HepG2 (cell line): ENCODE data around the gene SLC20A1. TPM values are rescaled to one million over a fixed set of nuclear protein-coding genes. Genes with fewer than 3 reads are reported as not detected.

Experiments used
- ATAC-seq: fragments of 200-7000 bp; cut with Tn5 transposase; 3 replicates; pipeline ENCODE4 v1.9.1; 2020; ENCODE audit warnings: mild to moderate bottlenecking, moderate library complexity
- BruUV-seq: library from RNA; stranded (reverse); fragments of 400-500 nt; replicated peaks from 2 replicates; lab custom pipeline; 2021; lab: Mats Ljungman, UMichigan
- CTCF ChIA-PET: fragments of 300-600 bp; formaldehyde crosslinking; extraction: SDS; loops from one replicate; lab custom pipeline; 2021; ENCODE audit warnings: low total read pairs, inconsistent platforms, low intra/inter-chr PET ratio; lab: Yijun Ruan, JAX
- POLR2A ChIA-PET: fragments of 350-600 bp; sonication (Branson Sonifier 250); formaldehyde crosslinking; loops from one replicate; lab custom pipeline; 2020; ENCODE audit warnings: antibody characterized with exemption, inconsistent platforms; lab: Yijun Ruan, JAX
- DNase-seq: peaks from one replicate; pipeline ENCODE4 v3.0.0-alpha.2; 2015; ENCODE audit warnings: low spot score
- FAIRE-seq: peaks from 3 replicates; lab custom pipeline; 2011; peaks lifted over from hg19 to GRCh38; lab: Jason Lieb, UNC
- H2AFZ ChIP-seq: one replicate; pipeline ENCODE4 v1.6.1; 2011; ENCODE audit warnings: low read length, inconsistent platforms
- H3K27ac ChIP-seq: fragments of 300-600 bp; 3 replicates; pipeline ENCODE4 v1.8.0; 2011; ENCODE audit warnings: mixed run types, mild to moderate bottlenecking, mixed read lengths, low read length, inconsistent platforms; ENCODE audit not compliant: insufficient read depth; ENCODE audit errors: extremely low read length
- H3K27me3 ChIP-seq, 2 experiments: fragments of 200-600 bp in 1 of 2; 2 replicates in 1 of 2; 3 replicates in 1 of 2; pipeline versions ENCODE4 v1.6.0 to v1.8.0; 2011; ENCODE audit warnings: low read length in 2 of 2, mild to moderate bottlenecking in 2 of 2, moderate library complexity in 2 of 2, inconsistent platforms in 1 of 2; ENCODE audit not compliant: insufficient read depth in 2 of 2, control insufficient read depth in 1 of 2
- H3K36me3 ChIP-seq, 2 experiments: fragments of 200-600 bp in 1 of 2; replicated peaks in 1 of 2; 2 replicates in 1 of 2; 3 replicates in 1 of 2; pipeline versions ENCODE4 v1.5.1 to v1.8.0; 2011; ENCODE audit warnings: low read length in 2 of 2, inconsistent platforms in 1 of 2; ENCODE audit not compliant: insufficient read depth in 2 of 2, control insufficient read depth in 1 of 2
- H3K4me1 ChIP-seq: 2 replicates; pipeline ENCODE4 v1.5.1; 2012; ENCODE audit warnings: low read length, inconsistent platforms; ENCODE audit not compliant: insufficient read depth
- H3K4me2 ChIP-seq: 2 replicates; pipeline ENCODE4 v1.6.0; 2011; ENCODE audit warnings: low read depth, low read length, inconsistent platforms
- H3K4me3 ChIP-seq, 3 experiments: fragments of 200-600 bp in 1 of 3; sonication (generic), shearing (Covaris generic) in 1 of 3; replicated peaks in 1 of 3; 2 replicates each; pipeline ENCODE4 v1.5.1; 2011 to 2016; ENCODE audit warnings: low read length in 3 of 3, inconsistent platforms in 2 of 3, low read depth in 2 of 3, mild to moderate bottlenecking in 2 of 3, control low read depth in 1 of 3, mixed read lengths in 1 of 3; ENCODE audit not compliant: insufficient read depth in 1 of 3
- H3K79me2 ChIP-seq: one replicate; pipeline ENCODE4 v1.6.1; 2011; ENCODE audit warnings: low read length, inconsistent platforms; ENCODE audit not compliant: insufficient read depth
- H3K9ac ChIP-seq: 2 replicates; pipeline ENCODE4 v1.6.0; 2011; ENCODE audit warnings: mild to moderate bottlenecking, low read depth, low read length, inconsistent platforms; ENCODE audit not compliant: insufficient read depth
- H3K9me3 ChIP-seq: 2 replicates; pipeline ENCODE4 v1.5.1; 2012; ENCODE audit warnings: mild to moderate bottlenecking, low read length
- H4K20me1 ChIP-seq: 2 replicates; pipeline ENCODE4 v1.6.0; 2011; ENCODE audit warnings: inconsistent platforms, mild to moderate bottlenecking, low read length, moderate library complexity; ENCODE audit not compliant: insufficient read depth
- ARID3A ChIP-seq: IDR thresholded peaks from 2 replicates; pipeline ENCODE4 v1.6.1; 2012; ENCODE audit warnings: low read depth, low read length, improper control_type of control experiment
- CEBPB ChIP-seq: IDR thresholded peaks from 2 replicates; pipeline ENCODE4 v1.6.1; 2011; ENCODE audit warnings: low read depth, low read length, improper control_type of control experiment, borderline replicate concordance
- SNAPC4 ChIP-seq: sonication (generic); formaldehyde crosslinking; IDR thresholded peaks from 2 replicates; pipeline ENCODE4 v1.4.0; 2020; ENCODE audit warnings: mild to moderate bottlenecking, missing genetic modification reagents
- ZNF703 ChIP-seq: sonication (generic); formaldehyde crosslinking; IDR thresholded peaks from 2 replicates; pipeline ENCODE4 v1.5.1; 2020; ENCODE audit warnings: missing genetic modification reagents, mild to moderate bottlenecking, moderate library complexity, borderline replicate concordance
- WGBS: methylation state at CpG from one replicate; pipeline ENCODE4 v1.1.6; 2017; ENCODE audit warnings: low lambda C conversion rate; 5-methylcytosine and 5-hydroxymethylcytosine counted together
- in situ Hi-C: cut with HindIII; loops from 2 replicates; pipeline ENCODE4 v1.10.0; 2017; ENCODE audit warnings: low pct_unique_long_range_greater_than_20kb; ENCODE audit not compliant: extremely low pct_ligation_motif_present
- intact Hi-C: fragments of 100-400 bp; cut with micrococcal nuclease; formaldehyde crosslinking; loops from one replicate; pipeline ENCODE4 v1.10.0; 2022; ENCODE audit not compliant: unreplicated experiment
- polyA plus RNA-seq, 8 experiments: library from polyadenylated mRNA; depleted of rRNA in 3 of 8; stranded (reverse) in 7 of 8; unstranded in 1 of 8; fragments of >200 nt; fragmentation: Illumina TruSeq in 4 of 8; extraction: Trizol in 4 of 8; gene quantifications; 2 replicates each; pipeline versions ENCODE4 v1.2.1 to v1.2.3, GENCODE V29; 2011 to 2016; ENCODE audit warnings: low read depth in 4 of 8, missing spikeins in 1 of 8, mixed read lengths in 1 of 8; ENCODE audit not compliant: insufficient read depth in 1 of 8
- total RNA-seq, 5 experiments: library from RNA; depleted of rRNA; stranded (reverse); fragments of >200 nt; fragmentation: Illumina TruSeq; extraction: Trizol; gene quantifications; 2 replicates each; pipeline ENCODE4 v1.2.3, GENCODE V29; 2016; ENCODE audit warnings: low read depth in 1 of 5

The SLC20A1 gene
- total and polyA plus RNA-seq, 2 of the 13 experiments (the other 11 are each of a cell fraction or from before 2014, with no cell fraction given): 54.0 to 85.9 TPM

GRCh38 chr2:112636605-112637288, 9.0 kb upstream of the SLC20A1 start (continued):
- no peak for TF ChIP-seq SNAPC4 (CRISPR knock-in tag)
- TF ChIP-seq, all 625 proteins: peak for 6

GRCh38 chr2:112637289-112637660, 8.5 kb upstream of the SLC20A1 start:
- no peak for DNase-seq
- Histone ChIP-seq H3K27me3 (peaks cover 3 to 33% of the 10 kb centered on the region in 2 experiments; a peak in 4 of 5 replicates), H4K20me1 (no peaks in the 10 kb centered on the region), H3K9me3 (no peaks in the 10 kb centered on the region), H3K27ac (no peak overlapping the region), H3K36me3 (no peaks in the 10 kb centered on the region), H3K4me1 (peaks cover 75% of the 10 kb centered on the region), H3K4me2 (peak overlapping the region; percentile 41), H3K4me3 (no peak overlapping the region), H3K79me2 (no peaks in the 10 kb centered on the region), H3K9ac (no peak overlapping the region), H2AFZ (no peak overlapping the region)
- POLR2A ChIA-PET: interaction anchor here (1.9 to 8.5 kb wide), 2 partner anchors 8 to 90 kb away, joined by 5 to 94 read pairs; partner anchors contain the start of gene SLC20A1
- BruUV-seq: no TSS peak
- FAIRE-seq: no peak
- TF ChIP-seq CEBPB (peak; percentile 67), ZNF703 (CRISPR knock-in tag) (no peak), ARID3A (peak; percentile 55; the same call in 1 of the 2 replicates)
- CTCF ChIA-PET: no interaction called here
- WGBS: 36% methylated on average over 4 of the region's 4 CpGs
- in situ Hi-C loops: no loop called here
- intact Hi-C loops: no loop called here
- no peak for ATAC-seq
